ENCODE data around the gene IFI16.

- TF ChIP-seq CTCF (IDR thresholded peaks at IDR 0.05): no peak
- TF ChIP-seq POLR2A (IDR thresholded peaks at IDR 0.05): no peak
Measured at GRCh38 chr1:159007726-159008125, 2.0 kb upstream of the IFI16 start.

Data from adrenal gland (tissue), 5 donors.